KMS-11 (cell line): ENCODE measurements around the gene CDADC1.

Source experiments
- H2AFZ ChIP-seq: fragments of 200-600 bp; sonication (generic); 2 replicates; pipeline ENCODE4 v1.6.1; 2016; ENCODE audit warnings: antibody characterized with exemption, mixed run types, low read depth
- H3K27ac ChIP-seq: fragments of 200-600 bp; sonication (generic); 2 replicates; pipeline ENCODE4 v1.6.1; 2016; ENCODE audit warnings: mild to moderate bottlenecking, mixed run types
- H3K27me3 ChIP-seq: fragments of 200-600 bp; sonication (generic); 2 replicates; pipeline ENCODE4 v1.6.1; 2017; ENCODE audit warnings: mild to moderate bottlenecking, low read depth, mixed run types, moderate library complexity; ENCODE audit not compliant: insufficient read depth
- H3K36me3 ChIP-seq: fragments of 200-600 bp; sonication (generic); 2 replicates; pipeline ENCODE4 v1.6.1; 2017; ENCODE audit warnings: mild to moderate bottlenecking, mixed run types; ENCODE audit not compliant: insufficient read depth
- H3K4me1 ChIP-seq: fragments of 200-600 bp; sonication (generic); 2 replicates; pipeline ENCODE4 v1.6.1; 2016; ENCODE audit warnings: mild to moderate bottlenecking, low read depth, mixed run types; ENCODE audit not compliant: poor library complexity, severe bottlenecking
- H3K4me2 ChIP-seq: fragments of 200-600 bp; sonication (generic); 2 replicates; pipeline ENCODE4 v1.7.0; 2016; ENCODE audit warnings: mild to moderate bottlenecking, mixed run types
- H3K4me3 ChIP-seq: fragments of 200-600 bp; sonication (generic); IDR thresholded peaks from 2 replicates; pipeline ENCODE4 v1.6.1; 2017; ENCODE audit warnings: low read depth, low read length, mixed read lengths; ENCODE audit not compliant: insufficient read depth
- H3K79me2 ChIP-seq: fragments of 200-600 bp; sonication (generic); 2 replicates; pipeline ENCODE4 v1.6.1; 2016; ENCODE audit warnings: low read depth, mixed run types; ENCODE audit not compliant: insufficient read depth
- H3K9ac ChIP-seq: fragments of 200-600 bp; sonication (generic); 2 replicates; pipeline ENCODE4 v1.6.1; 2016; ENCODE audit warnings: mild to moderate bottlenecking, mixed run types
- H4K20me1 ChIP-seq: fragments of 200-600 bp; sonication (generic); 2 replicates; pipeline ENCODE4 v1.6.1; 2016; ENCODE audit warnings: mild to moderate bottlenecking, mixed run types; ENCODE audit not compliant: insufficient read depth
- TF ChIP-seq, protein P1 (sequence below): fragments of 200-600 bp; sonication (generic); conservative IDR thresholded peaks from 2 replicates; pipeline ENCODE4 v1.6.1; 2017; ENCODE audit warnings: low read depth, mild to moderate bottlenecking, antibody characterized with exemption, low read length, moderate library complexity, mixed read lengths

The CDADC1 gene

DNA sequence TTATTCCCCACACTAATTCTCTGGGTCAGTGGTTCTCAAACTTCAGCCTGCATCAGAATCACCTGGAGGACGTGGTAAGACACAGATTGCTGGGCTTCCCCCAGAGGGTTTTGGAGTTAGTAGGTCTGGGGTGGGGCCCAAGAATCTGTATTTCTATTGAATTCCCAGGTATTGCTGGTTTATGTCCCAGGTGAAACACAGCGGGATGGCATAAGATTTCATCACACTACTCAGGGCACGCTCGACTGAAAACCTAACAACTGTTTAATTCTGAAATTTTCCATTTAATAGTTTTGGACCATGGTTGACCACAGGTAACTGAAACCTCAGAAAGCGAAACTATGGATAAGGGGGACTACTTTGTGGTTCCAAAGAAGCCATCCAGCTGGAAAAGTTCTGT, 21.1 kb upstream of the CDADC1 start:
- no peak overlapping the region for H2AFZ ChIP-seq

DNA sequence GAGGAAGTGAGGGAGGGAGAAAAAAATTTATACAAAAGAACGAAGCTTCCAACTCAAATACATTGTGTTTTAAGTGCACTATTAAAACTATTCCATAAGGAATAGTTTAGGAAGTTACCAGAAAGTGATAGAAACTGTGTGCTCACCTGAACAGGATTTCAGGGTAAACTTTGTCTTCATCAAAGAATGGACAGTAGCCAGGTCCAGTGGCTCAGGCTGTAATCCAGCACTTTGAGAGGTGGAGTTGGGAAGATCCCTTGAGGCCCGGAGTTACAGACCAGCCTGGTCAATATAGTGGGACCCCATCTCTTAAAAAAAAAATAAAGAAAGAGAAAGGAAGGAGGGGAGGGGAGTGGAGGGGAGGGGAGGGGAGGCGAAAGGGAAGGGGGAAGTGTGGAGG, 13.0 kb upstream of the CDADC1 start:
- no peaks in the 10 kb centered on the region for H3K36me3 ChIP-seq
- no peaks in the 10 kb centered on the region for H3K4me1 ChIP-seq
- H2AFZ ChIP-seq, result no peak overlapping the region
- H3K27ac ChIP-seq, result no peak overlapping the region
- H3K27me3 ChIP-seq, result no peaks in the 10 kb centered on the region
- no peaks in the 10 kb centered on the region for H3K79me2 ChIP-seq
- TF ChIP-seq, protein P1, sequence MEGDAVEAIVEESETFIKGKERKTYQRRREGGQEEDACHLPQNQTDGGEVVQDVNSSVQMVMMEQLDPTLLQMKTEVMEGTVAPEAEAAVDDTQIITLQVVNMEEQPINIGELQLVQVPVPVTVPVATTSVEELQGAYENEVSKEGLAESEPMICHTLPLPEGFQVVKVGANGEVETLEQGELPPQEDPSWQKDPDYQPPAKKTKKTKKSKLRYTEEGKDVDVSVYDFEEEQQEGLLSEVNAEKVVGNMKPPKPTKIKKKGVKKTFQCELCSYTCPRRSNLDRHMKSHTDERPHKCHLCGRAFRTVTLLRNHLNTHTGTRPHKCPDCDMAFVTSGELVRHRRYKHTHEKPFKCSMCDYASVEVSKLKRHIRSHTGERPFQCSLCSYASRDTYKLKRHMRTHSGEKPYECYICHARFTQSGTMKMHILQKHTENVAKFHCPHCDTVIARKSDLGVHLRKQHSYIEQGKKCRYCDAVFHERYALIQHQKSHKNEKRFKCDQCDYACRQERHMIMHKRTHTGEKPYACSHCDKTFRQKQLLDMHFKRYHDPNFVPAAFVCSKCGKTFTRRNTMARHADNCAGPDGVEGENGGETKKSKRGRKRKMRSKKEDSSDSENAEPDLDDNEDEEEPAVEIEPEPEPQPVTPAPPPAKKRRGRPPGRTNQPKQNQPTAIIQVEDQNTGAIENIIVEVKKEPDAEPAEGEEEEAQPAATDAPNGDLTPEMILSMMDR, result no peak
- no peak overlapping the region for H3K4me3 ChIP-seq
- no peak overlapping the region for H3K4me2 ChIP-seq
- H4K20me1 ChIP-seq, result no peaks in the 10 kb centered on the region
- no peak overlapping the region for H3K9ac ChIP-seq

More for the DNA sequence above, 21.1 kb upstream of the CDADC1 start:
- Histone ChIP-seq H4K20me1 (no peaks in the 10 kb centered on the region), H3K27ac (no peak overlapping the region), H3K27me3 (no peaks in the 10 kb centered on the region), H3K79me2 (no peaks in the 10 kb centered on the region), H3K9ac (no peak overlapping the region), H3K4me1 (no peaks in the 10 kb centered on the region), H3K36me3 (no peaks in the 10 kb centered on the region), H3K4me2 (no peak overlapping the region), H3K4me3 (no peak overlapping the region)
- TF ChIP-seq, protein P1, result no peak

DNA sequence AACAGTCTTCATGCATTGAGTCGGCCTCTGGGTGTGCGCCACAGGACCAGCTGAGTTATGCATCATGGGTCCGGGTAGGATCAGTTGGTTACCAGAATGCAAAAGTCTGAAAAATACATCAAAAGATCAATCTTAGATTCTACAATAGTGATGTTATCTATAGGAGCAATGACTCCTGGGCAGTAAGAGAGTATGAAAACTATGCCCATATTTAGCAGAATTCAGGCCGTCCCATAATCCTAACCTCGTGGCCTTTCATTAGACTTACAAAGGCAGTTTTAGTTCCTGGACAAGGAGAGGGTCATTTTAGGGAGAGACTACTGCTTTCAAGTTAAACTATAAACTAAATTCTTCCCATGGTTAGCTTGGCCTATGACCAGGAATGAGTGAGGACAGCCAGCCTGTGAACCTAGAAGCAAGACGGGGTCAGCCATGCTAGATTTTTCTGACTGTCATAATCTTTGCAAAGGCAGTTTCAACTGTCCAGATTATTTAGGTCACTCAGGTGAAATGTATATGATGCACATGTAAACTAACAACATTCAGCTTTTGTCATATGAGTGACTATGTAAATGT, 11.8 kb upstream of the CDADC1 start:
- H3K27me3 ChIP-seq, result no peaks in the 10 kb centered on the region
- H2AFZ ChIP-seq, result no peak overlapping the region
- TF ChIP-seq, protein P1, result no peak
- H3K79me2 ChIP-seq, result no peaks in the 10 kb centered on the region
- H3K4me2 ChIP-seq, result no peak overlapping the region
- no peaks in the 10 kb centered on the region for H3K36me3 ChIP-seq
- no peaks in the 10 kb centered on the region for H3K4me1 ChIP-seq
- no peak overlapping the region for H3K27ac ChIP-seq
- no peak overlapping the region for H3K4me3 ChIP-seq
- H3K9ac ChIP-seq, result no peak overlapping the region
- no peaks in the 10 kb centered on the region for H4K20me1 ChIP-seq

DNA sequence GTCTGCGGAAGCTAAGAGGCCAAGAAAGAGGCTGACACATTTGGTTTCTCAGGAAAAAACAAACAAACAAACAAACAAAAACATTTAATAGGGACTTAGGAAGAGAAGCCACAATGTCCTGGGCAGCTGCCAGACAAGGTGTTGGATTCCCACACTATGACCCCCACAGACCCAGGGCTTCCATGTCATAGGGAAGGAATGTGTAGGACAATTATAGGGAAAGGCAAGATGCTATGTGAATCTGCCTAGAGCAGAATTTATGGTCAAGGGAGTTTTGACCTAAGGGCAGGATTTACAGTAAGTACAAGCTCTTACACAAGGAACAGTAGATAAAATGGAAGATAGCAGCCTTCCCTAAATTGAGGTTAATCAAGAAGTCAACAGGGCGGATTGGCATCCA, 9.1 kb upstream of the CDADC1 start:
- no peaks in the 10 kb centered on the region for H3K36me3 ChIP-seq
- no peak overlapping the region for H3K9ac ChIP-seq
- H4K20me1 ChIP-seq, result no peaks in the 10 kb centered on the region
- H3K4me3 ChIP-seq, result no peak overlapping the region
- no peaks in the 10 kb centered on the region for H3K27me3 ChIP-seq
- H3K4me2 ChIP-seq, result no peak overlapping the region
- no peaks in the 10 kb centered on the region for H3K4me1 ChIP-seq
- H2AFZ ChIP-seq, result no peak overlapping the region
- TF ChIP-seq, protein P1, result no peak
- no peaks in the 10 kb centered on the region for H3K79me2 ChIP-seq
- H3K27ac ChIP-seq, result no peak overlapping the region
